Transverse colon (tissue), 4 donors: Measurements from ENCODE around the gene HCLS1.

ENCODE experiments used
- CTCF ChIP-seq, 5 experiments: fragments of 200-600 bp in 3 of 5; fragments of 450-650 bp in 2 of 5; sonication (generic) in 3 of 5; IDR thresholded peaks; 1 replicate in 2 of 5; 2 replicates in 3 of 5; pipeline ENCODE4 v1.5.1; 2016 to 2017; ENCODE audit warnings: antibody characterized with exemption in 5 of 5, inconsistent platforms in 3 of 5, mild to moderate bottlenecking in 2 of 5, moderate library complexity in 1 of 5
- EP300 ChIP-seq: sonication (generic); formaldehyde crosslinking; IDR thresholded peaks from one replicate; pipeline ENCODE4 v1.6.1; 2017; ENCODE audit warnings: antibody characterized with exemption, low read depth
- POLR2A ChIP-seq: fragments of 450-650 bp; IDR thresholded peaks from one replicate; pipeline ENCODE4 v1.6.1; 2016; ENCODE audit warnings: antibody characterized with exemption, mild to moderate bottlenecking, moderate library complexity
- POLR2AphosphoS5 ChIP-seq, 3 donors: sonication (generic); formaldehyde crosslinking; IDR thresholded peaks; one replicate each; pipeline ENCODE4 v1.6.1; 2016; ENCODE audit warnings: antibody characterized with exemption in 3 of 3

- TF ChIP-seq CTCF (IDR thresholded peaks at IDR 0.05) (no peak), POLR2A (no peak), POLR2AphosphoS5 (IDR thresholded peaks at IDR 0.05) (no peak), EP300 (no peak)
Observed at GRCh38 chr3:121594850-121595249, 65.9 kb downstream of the HCLS1 start.
